ENCODE results near the gene LRBA.

Gene LRBA

GRCh38 chr4:150234246-150234645 is 780.8 kb downstream of the LRBA start:
- no peak for DNase-seq

GRCh38 chr4:150232029-150232428 is 783.1 kb downstream of the LRBA start:
- DNase-seq: no peak

- DNase-seq: no peak
These were observed 783.8 kb downstream of the LRBA start for GRCh38 chr4:150231107-150231770.

DNA sequence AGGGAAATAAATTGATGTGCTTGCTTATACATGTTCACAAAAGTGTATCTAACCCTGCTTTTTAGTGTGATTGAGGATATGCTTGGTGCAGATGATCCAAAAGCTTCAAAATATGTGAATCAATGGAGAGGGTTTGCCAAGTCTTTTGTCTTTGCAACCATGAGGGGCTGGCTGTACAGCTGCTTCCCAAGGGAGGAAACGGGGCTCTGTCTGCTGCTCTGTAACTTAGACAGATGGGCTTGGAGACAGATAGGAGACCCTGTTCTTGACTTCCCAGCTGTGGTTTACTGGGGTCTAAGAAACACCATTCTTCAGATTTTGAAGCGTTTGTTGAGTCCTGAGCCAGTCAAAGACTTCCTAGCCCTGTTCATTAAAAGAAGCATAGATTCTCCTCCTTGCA is 784.5 kb downstream of the LRBA start:
- DNase-seq: no peak

- DNase-seq: no peak
These were observed 785.6 kb downstream of the LRBA start for GRCh38 chr4:150229520-150229919.

GRCh38 chr4:150224896-150225591 is 790.0 kb downstream of the LRBA start:
- DNase-seq: no peak

GRCh38 chr4:150219841-150220240 is 795.2 kb downstream of the LRBA start:
- no peak for DNase-seq

GRCh38 chr4:150218447-150218846 is 796.6 kb downstream of the LRBA start:
- DNase-seq: no peak

DNA sequence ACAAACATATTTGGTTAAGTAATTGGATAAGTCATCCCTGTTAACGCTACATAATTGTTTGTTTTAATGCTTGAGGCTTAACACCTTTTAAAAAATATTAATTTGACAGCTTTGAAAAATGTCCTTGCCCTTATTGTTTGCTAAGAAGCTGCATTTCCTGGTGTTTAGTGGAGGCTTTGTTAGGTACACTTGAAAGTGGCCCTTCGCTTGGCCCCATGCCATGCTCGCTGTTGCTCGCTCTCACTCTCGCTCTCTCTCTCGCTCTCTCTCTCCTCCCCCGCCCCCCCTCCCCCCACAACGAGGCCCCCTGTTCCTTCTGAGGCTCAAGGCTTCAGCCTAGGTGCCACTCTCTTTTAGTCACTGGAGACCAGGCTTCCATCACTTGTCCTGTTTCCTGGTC is 797.3 kb downstream of the LRBA start:
- no peak for DNase-seq

- DNase-seq: no peak
These were observed 797.9 kb downstream of the LRBA start for GRCh38 chr4:150217192-150217591.

DNA sequence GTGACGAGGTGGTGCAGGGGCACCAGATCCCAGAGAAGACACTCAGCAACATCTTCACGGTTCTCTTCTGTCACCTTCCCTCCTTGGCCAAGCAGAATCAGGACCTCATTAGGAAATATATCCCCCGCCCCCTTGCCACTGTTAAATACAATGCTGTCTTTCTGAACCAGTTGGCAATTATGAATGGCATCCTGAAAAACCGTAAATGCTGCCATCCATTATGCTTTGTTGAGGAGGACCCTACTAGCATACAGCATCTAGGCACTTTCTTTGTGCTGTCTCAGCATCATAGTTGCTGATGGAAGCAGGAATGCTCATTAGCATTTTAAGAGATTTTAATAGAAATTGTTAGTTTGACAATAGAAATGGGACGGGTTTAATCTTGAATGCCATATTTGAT is 798.4 kb downstream of the LRBA start:
- DNase-seq: no peak

DNA sequence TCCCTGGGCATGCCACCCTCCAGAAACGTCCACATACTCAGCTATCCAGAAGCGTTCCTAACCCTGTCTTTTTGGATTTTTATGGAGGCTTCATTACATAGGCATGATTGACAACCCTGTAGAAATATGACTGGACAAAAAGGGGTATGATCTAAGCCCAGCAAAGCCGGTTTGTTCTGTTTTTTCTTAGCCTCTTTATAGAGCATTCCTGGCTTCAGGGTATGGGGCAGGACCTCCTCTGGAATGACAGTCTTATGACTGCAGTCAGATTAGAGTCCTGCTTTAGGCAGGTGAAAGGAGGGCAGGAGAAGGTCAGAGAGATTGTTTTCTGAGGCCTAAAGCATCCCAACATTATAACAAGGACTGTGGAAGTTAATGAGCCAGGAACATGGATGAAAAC is 799.5 kb downstream of the LRBA start:
- DNase-seq: no peak

All from CD4-positive, alpha-beta T cell treated with Interleukin-17A for 4 hours (primary cell).